WERI-Rb-1 (cell line): ENCODE results near the gene HRH3.

Experiments used
- DNase-seq: peaks from one replicate; pipeline ENCODE4 v3.0.0-alpha.2; 2020
- H3K27ac ChIP-seq: fragments of 250-450 bp; sonication (Bioruptor Pico); 2 replicates; pipeline ENCODE4 v1.5.1; 2020; ENCODE audit warnings: mild to moderate bottlenecking, moderate library complexity
- H3K27me3 ChIP-seq: fragments of 250-450 bp; sonication (Bioruptor Pico); 2 replicates; pipeline ENCODE4 v1.5.1; 2021; ENCODE audit warnings: mild to moderate bottlenecking, low read depth, moderate library complexity; ENCODE audit not compliant: insufficient read depth, severe bottlenecking
- H3K36me3 ChIP-seq: fragments of 250-450 bp; sonication (Bioruptor Pico); 2 replicates; pipeline ENCODE4 v1.5.1; 2020; ENCODE audit warnings: mild to moderate bottlenecking, moderate library complexity
- H3K4me3 ChIP-seq: 2 replicates; pipeline ENCODE4 v1.5.1; 2011; ENCODE audit warnings: low read depth, mild to moderate bottlenecking, control low read depth, low read length
- H3K9me3 ChIP-seq: fragments of 250-450 bp; sonication (Bioruptor Pico); 2 replicates; pipeline ENCODE4 v1.5.1; 2021; ENCODE audit warnings: mild to moderate bottlenecking, moderate library complexity; ENCODE audit not compliant: severe bottlenecking
- TF ChIP-seq, protein P1 (sequence below): IDR thresholded peaks from 2 replicates; pipeline ENCODE4 v1.5.1; 2011; ENCODE audit warnings: low read depth, mild to moderate bottlenecking, control low read depth, inconsistent platforms, low read length

The HRH3 gene

DNA sequence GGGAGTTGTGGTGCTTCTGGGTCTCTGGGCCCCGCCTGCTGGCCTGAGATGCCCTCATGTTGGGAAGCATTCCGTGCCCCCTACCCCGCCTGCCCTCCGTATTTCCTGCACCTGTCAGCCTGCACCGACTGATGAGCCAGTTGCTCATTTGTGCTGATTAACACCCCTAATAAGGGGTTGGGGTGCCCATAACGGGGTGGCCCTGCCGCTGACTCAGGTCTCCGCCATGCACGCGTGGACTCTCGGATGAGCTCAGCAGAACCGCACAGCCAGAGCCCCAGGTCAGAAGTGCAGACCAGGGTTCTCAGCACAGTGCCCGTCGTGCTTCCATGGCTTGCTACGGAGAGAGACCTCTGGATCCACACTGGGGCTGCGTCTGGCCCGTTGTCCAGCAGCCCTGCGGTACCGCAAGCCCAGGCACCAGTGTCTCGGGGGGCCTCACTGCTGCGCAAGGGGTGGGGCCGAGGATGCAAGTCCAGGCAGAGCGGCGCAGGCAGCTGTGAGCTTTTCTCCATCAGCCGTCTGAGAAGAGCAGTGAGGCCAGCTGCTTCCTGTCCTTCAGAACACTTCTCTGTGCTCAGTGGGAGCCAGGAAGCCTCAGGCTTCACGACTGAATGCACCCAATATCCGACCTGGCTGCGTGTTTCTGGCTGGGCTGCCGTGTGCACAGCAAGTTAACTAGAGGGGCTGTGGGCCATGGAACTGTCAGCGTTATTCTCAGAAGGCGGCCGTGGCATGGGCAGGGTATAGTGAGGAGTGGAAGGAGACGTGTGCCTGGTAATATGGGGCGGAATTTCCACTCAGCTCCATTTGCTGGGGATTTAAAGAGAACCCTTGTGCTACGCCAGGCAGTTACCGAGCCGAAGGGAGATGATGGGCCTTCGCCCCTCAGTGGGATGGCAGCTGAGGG, 18.6 kb downstream of the HRH3 start:
- Histone ChIP-seq H3K27me3 (no peaks in the 10 kb centered on the region), H3K36me3 (peaks cover 42% of the 10 kb centered on the region), H3K9me3 (no peaks in the 10 kb centered on the region), H3K4me3 (no peak overlapping the region), H3K27ac (no peak overlapping the region)
- no peak for DNase-seq
- TF ChIP-seq, protein P1, sequence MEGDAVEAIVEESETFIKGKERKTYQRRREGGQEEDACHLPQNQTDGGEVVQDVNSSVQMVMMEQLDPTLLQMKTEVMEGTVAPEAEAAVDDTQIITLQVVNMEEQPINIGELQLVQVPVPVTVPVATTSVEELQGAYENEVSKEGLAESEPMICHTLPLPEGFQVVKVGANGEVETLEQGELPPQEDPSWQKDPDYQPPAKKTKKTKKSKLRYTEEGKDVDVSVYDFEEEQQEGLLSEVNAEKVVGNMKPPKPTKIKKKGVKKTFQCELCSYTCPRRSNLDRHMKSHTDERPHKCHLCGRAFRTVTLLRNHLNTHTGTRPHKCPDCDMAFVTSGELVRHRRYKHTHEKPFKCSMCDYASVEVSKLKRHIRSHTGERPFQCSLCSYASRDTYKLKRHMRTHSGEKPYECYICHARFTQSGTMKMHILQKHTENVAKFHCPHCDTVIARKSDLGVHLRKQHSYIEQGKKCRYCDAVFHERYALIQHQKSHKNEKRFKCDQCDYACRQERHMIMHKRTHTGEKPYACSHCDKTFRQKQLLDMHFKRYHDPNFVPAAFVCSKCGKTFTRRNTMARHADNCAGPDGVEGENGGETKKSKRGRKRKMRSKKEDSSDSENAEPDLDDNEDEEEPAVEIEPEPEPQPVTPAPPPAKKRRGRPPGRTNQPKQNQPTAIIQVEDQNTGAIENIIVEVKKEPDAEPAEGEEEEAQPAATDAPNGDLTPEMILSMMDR, result no peak

DNA sequence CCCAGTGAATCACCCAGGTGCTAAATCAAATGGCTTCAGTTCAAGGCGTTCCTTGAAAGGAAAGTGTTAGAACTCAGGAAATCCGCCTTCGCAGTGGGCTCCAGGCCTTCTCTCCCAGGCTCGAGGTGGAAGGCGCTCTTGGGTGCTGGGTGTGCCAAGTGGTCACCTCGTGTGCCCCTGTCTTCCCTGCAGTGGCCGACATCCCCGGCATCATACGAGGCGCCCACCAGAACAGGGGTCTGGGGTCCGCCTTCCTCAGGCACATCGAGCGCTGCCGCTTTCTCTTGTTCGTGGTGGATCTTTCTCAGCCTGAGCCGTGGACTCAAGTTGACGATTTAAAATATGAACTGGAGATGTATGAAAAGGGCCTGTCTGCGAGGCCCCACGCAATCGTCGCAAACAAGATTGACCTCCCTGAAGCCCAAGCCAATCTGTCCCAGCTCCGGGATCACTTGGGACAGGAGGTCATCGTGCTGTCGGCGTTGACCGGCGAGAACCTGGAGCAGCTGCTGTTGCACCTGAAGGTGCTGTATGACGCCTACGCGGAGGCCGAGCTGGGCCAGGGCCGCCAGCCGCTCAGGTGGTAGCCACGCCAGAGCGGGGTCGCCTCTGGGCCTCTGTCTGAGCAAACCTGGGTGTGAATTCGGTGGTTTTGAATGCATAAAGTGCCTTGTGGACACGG, 19.4 kb downstream of the HRH3 start:
- H3K36me3 ChIP-seq, result peaks cover 45% of the 10 kb centered on the region
- no peak for DNase-seq
- H3K9me3 ChIP-seq, result no peaks in the 10 kb centered on the region
- TF ChIP-seq, protein P1, result no peak
- H3K4me3 ChIP-seq, result no peak overlapping the region
- no peaks in the 10 kb centered on the region for H3K27me3 ChIP-seq
- no peak overlapping the region for H3K27ac ChIP-seq

DNA sequence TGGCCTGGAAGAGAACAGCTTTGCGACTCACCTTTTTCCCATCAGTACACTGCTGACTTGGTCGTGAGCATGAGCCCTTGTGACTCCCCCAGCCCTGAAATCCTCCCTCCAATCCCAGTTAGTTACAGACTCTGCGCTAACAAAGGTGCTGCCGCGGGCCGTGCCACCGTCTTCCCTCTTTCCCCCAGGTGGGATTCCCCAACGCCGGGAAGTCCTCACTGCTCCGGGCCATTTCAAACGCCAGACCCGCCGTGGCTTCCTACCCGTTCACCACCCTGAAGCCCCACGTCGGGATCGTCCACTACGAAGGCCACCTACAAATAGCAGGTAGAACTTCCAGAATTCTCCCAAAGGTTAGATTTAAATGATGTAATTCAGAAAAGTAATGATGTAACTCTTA, 21.1 kb downstream of the HRH3 start:
- Histone ChIP-seq H3K27me3 (no peaks in the 10 kb centered on the region), H3K27ac (no peak overlapping the region), H3K9me3 (no peaks in the 10 kb centered on the region), H3K36me3 (peaks cover 45% of the 10 kb centered on the region), H3K4me3 (no peak overlapping the region)
- TF ChIP-seq, protein P1, result no peak
- DNase-seq, result no peak

DNA sequence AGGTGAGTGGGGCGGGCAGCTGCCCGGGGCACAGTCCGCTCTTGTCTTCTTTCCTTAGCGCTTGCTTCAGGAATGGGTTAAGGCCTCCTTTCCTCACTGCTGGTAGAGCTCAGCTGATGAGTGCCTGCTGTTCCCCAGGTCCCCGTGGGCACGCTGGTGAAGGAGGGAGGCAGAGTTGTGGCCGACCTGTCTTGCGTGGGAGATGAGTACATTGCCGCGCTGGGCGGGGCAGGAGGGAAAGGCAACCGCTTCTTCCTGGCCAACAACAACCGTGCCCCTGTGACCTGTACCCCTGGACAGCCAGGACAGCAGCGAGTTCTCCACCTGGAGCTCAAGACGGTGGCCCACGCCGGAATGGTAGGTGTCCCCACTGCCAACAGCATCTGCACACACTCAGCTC, 21.6 kb downstream of the HRH3 start:
- Histone ChIP-seq H3K4me3 (no peak overlapping the region), H3K9me3 (no peaks in the 10 kb centered on the region), H3K27me3 (no peaks in the 10 kb centered on the region), H3K36me3 (peaks cover 45% of the 10 kb centered on the region), H3K27ac (no peak overlapping the region)
- DNase-seq, result no peak
- TF ChIP-seq, protein P1, result no peak

DNA sequence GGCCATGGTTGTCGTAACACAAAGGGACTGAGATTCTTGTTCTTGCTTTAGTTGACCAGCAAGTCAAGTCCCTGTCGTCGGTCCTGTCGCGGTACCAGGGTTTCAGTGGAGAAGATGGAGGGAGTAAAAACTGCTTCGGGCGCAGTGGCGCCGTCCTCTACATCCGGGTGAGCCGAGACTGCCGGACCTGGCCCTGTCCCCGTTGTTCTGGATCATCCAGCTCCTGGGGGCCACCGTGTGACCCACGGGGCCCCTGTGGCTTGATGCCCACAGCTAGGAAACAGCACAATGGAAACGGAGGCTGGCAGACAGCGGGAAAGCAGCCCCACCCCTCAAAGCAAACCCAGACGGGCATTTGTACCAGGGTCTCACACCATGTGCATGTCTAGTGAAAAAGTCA, 22.3 kb downstream of the HRH3 start:
- no peak for DNase-seq
- Histone ChIP-seq H3K9me3 (no peaks in the 10 kb centered on the region), H3K27ac (no peak overlapping the region), H3K27me3 (no peaks in the 10 kb centered on the region), H3K4me3 (no peak overlapping the region), H3K36me3 (peaks cover 41% of the 10 kb centered on the region)
- TF ChIP-seq, protein P1, result no peak
